ENCODE results near the gene UBXN11. TPM values are rescaled to one million over a fixed set of nuclear protein-coding genes. Genes with fewer than 3 reads are reported as not detected.
A peak's percentile ranks its signal among the peaks of the same experiment; 100 is the strongest.
"Not testable (repeated sequence)": the region's sequence is repeated elsewhere in the genome, so short reads cannot be mapped to it uniquely, and the experiment has no call there.

The UBXN11 gene
- total and polyA plus RNA-seq, 2 donors: 3.5 to 12.2 TPM

- 70% methylated on average over 10 of the region's 10 CpGs for WGBS
- no peak overlapping the region for H3K4me3 ChIP-seq (ENCODE audit: low read depth, low read length)
- no peaks in the 10 kb centered on the region for H3K4me1 ChIP-seq (ENCODE audit: insufficient read depth)
- DNase-seq (ENCODE audit: extremely low spot score): no peak
- H3K27ac ChIP-seq (ENCODE audit: low read depth): no peak overlapping the region
- no peaks in the 10 kb centered on the region for H3K36me3 ChIP-seq (ENCODE audit: insufficient read depth)
Measured at GRCh38 chr1:26346274-26347033, 40.0 kb upstream of the UBXN11 start.

- Histone ChIP-seq H3K27ac (ENCODE audit: low read depth) (no peak overlapping the region), H3K4me3 (ENCODE audit: low read depth, low read length) (no peak overlapping the region), H3K4me1 (ENCODE audit: insufficient read depth) (no peaks in the 10 kb centered on the region), H3K36me3 (ENCODE audit: insufficient read depth) (no peaks in the 10 kb centered on the region)
- 80% methylated on average over 15 of the region's 15 CpGs for WGBS
- no peak for DNase-seq (ENCODE audit: extremely low spot score)
Measured at GRCh38 chr1:26345718-26346117, 39.3 kb upstream of the UBXN11 start.

DNA sequence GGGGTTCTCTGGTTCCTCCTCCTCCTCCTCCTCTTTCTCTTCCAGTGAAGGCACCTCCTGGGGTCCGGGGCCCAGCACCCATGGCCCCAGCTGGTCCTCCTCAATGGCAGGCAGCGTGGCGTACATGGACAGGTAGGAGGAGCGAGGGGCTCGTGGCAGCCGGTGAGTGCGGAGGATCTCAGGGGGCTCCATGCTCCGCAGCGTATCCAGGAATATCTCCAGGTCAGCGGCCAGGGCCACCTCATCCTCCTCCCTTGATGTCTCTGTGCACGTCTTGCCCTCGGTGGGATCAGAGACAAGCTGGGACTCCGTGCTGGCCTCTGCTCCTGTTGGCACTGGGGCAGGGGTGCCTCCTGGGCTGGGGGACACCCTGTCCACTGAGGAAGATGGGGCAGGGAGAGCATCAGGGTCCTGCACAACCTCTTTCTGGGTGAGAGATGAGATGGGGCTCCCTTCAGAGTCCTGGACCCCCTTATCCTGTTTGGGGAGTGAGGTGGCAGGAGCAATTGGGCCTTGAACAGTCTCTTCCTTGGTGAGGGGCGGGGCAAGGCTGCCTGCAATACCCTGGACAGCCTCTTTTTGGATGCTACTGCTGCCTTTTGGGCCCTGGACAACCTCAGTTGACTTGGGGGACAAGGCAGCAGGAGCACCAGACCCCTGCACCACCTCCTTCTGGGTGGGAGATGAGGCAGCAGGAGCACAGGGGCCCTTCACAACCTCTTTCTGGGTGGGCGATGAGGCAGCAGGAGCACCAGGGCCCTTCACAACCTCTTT, 37.9 kb upstream of the UBXN11 start:
- no peaks in the 10 kb centered on the region for H3K4me1 ChIP-seq (ENCODE audit: insufficient read depth)
- H3K4me3 ChIP-seq (ENCODE audit: low read depth, low read length): no peak overlapping the region
- 85% methylated on average over 15 of the region's 15 CpGs for WGBS
- no peak overlapping the region for H3K27ac ChIP-seq (ENCODE audit: low read depth)
- H3K36me3 ChIP-seq (ENCODE audit: insufficient read depth): no peaks in the 10 kb centered on the region
- DNase-seq (ENCODE audit: extremely low spot score): no peak

- 65% methylated on average over 4 of the region's 4 CpGs for WGBS
- Histone ChIP-seq H3K4me1 (ENCODE audit: insufficient read depth) (no peaks in the 10 kb centered on the region), H3K4me3 (ENCODE audit: low read depth, low read length) (no peak overlapping the region), H3K27ac (ENCODE audit: low read depth) (no peak overlapping the region), H3K36me3 (ENCODE audit: insufficient read depth) (no peaks in the 10 kb centered on the region)
- no peak for DNase-seq (ENCODE audit: extremely low spot score)
Measured at GRCh38 chr1:26340047-26340481, 33.6 kb upstream of the UBXN11 start.

DNA sequence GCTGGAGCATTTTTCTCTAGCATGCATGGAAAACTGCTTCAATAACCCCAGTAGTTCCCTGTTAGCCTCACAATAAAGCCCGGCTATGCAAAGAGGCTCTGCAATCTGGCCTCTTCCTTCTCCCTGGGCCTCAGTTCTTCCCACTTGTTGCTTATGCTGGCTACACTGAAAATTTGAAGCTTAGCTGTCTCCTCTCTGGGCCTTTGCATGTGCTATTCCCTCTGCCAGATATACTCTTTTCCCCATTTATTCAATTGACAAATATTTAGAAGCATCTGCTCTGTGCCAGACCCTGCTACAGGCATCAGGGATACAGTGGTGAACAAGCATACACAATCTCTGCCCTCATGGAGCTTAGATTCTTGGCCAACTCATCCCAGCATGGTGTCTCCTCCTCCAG, 32.2 kb upstream of the UBXN11 start:
- no peak overlapping the region for H3K27ac ChIP-seq (ENCODE audit: low read depth)
- no peaks in the 10 kb centered on the region for H3K36me3 ChIP-seq (ENCODE audit: insufficient read depth)
- DNase-seq (ENCODE audit: extremely low spot score): no peak
- no peak overlapping the region for H3K4me3 ChIP-seq (ENCODE audit: low read depth, low read length)
- 66% methylated on average over 1 of the region's 1 CpG for WGBS
- H3K4me1 ChIP-seq (ENCODE audit: insufficient read depth): no peaks in the 10 kb centered on the region

DNA sequence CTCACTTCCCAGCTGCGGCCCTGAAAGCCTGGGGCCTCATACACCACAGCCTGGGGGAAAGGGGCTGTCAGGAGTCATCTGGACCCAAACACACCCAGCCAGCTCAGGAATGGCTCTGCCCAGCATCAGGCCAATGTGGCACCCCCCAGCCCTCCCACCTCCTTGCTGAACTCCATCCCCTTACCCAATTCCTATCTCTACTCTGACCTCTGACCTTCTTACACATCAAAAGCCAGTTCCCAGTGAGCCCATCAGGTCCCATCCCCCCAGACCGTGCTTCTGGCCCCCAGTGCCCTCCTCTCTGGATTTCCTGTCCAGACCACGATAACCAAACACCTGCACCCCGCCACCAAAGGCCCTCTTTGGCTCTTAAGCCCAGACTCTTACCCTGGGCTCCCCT, 31.2 kb upstream of the UBXN11 start:
- WGBS: 66% methylated on average over 4 of the region's 4 CpGs
- Histone ChIP-seq H3K36me3 (ENCODE audit: insufficient read depth) (no peaks in the 10 kb centered on the region), H3K4me3 (ENCODE audit: low read depth, low read length) (no peak overlapping the region), H3K4me1 (ENCODE audit: insufficient read depth) (no peaks in the 10 kb centered on the region), H3K27ac (ENCODE audit: low read depth) (no peak overlapping the region)
- DNase-seq (ENCODE audit: extremely low spot score): no peak

DNA sequence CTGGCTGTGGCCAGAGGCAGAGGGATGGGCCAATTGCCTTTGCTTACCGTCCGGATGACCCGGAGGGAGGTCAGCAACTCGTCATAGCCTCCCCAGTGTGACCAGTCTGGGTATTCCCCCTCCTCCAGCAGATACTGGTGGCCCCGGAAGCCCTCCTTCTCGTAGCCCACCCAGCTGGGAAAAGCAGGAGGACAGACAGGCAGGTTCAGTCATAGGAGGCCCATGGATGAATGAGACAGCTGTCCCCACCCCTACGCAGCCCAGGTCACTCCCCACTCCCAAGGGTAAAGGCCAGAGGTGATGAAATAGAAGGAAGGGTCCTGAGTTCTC, 30.7 kb upstream of the UBXN11 start:
- Histone ChIP-seq H3K36me3 (ENCODE audit: insufficient read depth) (no peaks in the 10 kb centered on the region), H3K27ac (ENCODE audit: low read depth) (no peak overlapping the region), H3K4me3 (ENCODE audit: low read depth, low read length) (no peak overlapping the region), H3K4me1 (ENCODE audit: insufficient read depth) (no peaks in the 10 kb centered on the region)
- WGBS: 87% methylated on average over 7 of the region's 7 CpGs
- DNase-seq (ENCODE audit: extremely low spot score): no peak

DNA sequence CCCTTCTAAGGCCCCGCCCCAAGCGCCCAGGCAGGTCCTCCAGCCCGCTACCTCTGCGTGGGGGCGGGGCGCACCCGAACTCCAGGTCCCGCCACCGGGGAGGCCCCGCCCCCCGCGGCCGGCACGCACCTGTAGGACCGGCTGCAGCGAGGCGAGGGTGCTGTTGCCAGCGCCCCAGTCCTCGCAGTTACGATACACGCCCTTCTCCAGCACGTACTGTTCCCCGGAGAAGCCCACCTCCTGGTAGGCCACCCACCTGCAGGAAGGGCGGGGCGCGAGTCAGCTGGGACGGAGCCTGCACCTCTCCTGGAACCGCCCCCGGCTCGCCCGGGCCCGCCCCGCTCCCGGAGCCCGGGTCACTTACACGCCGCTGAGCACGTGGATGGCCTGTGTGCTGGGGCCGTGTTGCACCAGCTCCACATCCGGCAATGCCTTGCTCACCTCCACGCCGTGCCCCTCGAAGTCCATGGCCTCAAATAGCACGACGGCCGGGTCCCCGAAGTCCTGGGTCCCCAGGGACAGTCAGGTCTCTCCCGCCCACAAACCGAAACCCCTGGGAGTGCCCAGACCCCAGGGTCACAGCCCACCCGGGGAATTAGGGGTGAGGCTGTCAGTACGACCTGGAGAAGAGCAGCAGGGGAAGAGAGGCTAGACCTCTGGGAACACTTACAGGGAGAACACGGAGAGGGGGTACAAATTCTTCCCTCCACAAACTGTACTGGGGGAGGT, 30.2 kb upstream of the UBXN11 start:
- WGBS: 11% methylated on average over 52 of the region's 52 CpGs
- DNase-seq (ENCODE audit: extremely low spot score): no peak

DNA sequence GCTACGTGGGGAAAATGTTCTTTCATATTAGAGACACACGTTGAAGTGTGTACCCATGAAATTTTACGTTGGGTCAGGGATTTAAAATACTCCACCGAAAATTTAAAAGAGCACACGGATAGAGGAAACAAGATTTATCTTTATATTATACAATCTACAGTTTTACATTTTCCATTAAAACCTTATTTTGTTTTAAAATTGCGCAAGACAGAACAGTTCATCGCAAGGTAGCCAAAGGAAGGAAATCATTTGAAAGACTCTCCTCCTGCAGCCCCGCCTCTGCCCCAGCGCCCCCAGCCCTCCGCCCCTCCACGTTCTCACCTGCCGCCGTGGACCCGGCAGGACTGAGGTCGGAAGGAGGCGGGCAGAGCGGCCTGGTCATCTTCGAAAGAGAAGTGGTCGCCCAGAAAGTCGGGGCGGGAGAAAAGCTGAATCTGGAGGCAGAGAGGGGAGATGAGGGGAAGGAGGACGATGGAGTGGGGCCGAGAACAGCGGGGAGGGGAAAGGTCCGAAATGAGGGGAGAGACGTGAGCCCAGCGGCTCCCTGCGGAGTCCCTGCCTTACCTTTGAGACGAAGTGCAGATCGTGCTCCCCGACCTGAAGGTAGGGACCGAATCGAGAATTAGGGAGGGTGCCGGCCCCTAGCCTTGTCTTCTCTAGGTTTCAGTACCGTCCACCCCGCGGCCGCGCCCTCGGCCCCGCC, 29.5 kb upstream of the UBXN11 start:
- no peak for DNase-seq (ENCODE audit: extremely low spot score)
- Histone ChIP-seq H3K4me1 (ENCODE audit: insufficient read depth) (no peaks in the 10 kb centered on the region), H3K4me3 (ENCODE audit: low read depth, low read length) (peak overlapping the region; percentile 41), H3K36me3 (ENCODE audit: insufficient read depth) (no peaks in the 10 kb centered on the region), H3K27ac (ENCODE audit: low read depth) (no peak overlapping the region)
- 2% methylated on average over 41 of the region's 41 CpGs for WGBS

More for the DNA sequence above, 30.2 kb upstream of the UBXN11 start:
- no peak overlapping the region for H3K27ac ChIP-seq (ENCODE audit: low read depth)
- H3K36me3 ChIP-seq (ENCODE audit: insufficient read depth): no peaks in the 10 kb centered on the region
- H3K4me3 ChIP-seq (ENCODE audit: low read depth, low read length): peak overlapping the region; percentile 41
- no peaks in the 10 kb centered on the region for H3K4me1 ChIP-seq (ENCODE audit: insufficient read depth)

DNA sequence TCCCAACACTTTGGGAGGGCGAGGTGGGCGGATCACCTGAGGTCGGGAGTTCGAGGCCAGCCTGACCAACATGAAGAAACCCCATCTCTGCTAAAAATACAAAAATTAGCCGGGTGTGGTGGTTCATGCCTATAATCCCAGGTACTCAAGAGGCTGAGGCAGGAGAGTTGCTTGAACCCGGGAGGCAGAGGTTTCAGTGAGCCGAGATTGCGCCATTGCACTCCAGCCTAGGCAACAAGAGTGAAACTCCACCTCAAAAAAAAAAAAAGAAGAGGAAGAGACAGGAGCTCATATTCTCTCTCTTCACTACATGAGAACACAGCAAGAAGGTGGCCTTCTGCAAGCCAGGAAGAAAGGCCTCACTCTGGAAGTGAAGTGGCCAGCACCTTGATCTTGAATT, 26.9 kb upstream of the UBXN11 start:
- not testable (repeated sequence) for H3K36me3 ChIP-seq (ENCODE audit: insufficient read depth); H3K4me1 ChIP-seq (ENCODE audit: insufficient read depth); H3K4me3 ChIP-seq (ENCODE audit: low read depth, low read length); DNase-seq (ENCODE audit: extremely low spot score); H3K27ac ChIP-seq (ENCODE audit: low read depth)
- 92% methylated on average over 8 of the region's 8 CpGs for WGBS

- 75% methylated on average over 5 of the region's 5 CpGs for WGBS
- no peak overlapping the region for H3K4me3 ChIP-seq (ENCODE audit: low read depth, low read length)
- no peaks in the 10 kb centered on the region for H3K4me1 ChIP-seq (ENCODE audit: insufficient read depth)
- H3K36me3 ChIP-seq (ENCODE audit: insufficient read depth): no peaks in the 10 kb centered on the region
- no peak overlapping the region for H3K27ac ChIP-seq (ENCODE audit: low read depth)
- DNase-seq (ENCODE audit: extremely low spot score): no peak
Measured at GRCh38 chr1:26330276-26330675, 23.8 kb upstream of the UBXN11 start.

DNA sequence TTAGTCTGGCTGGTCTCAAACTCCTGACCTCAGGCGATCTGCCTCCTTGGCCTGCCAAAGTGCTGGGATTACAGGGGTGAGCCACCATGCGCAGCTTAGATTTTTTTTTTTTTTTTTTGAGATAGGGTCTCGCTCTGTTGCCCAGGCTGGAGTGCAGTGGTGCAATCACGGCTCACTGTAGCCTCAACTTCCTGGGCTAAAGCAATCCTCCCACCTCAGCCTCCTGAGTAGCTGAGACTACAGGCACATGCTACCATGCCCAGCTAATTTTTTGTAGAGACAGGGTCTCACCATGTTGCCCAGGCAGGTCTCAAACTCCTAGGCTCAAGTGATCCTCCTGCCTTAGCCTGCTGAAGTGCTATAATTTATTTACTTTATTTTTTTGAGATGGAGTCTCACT, 22.9 kb upstream of the UBXN11 start:
- H3K27ac ChIP-seq (ENCODE audit: low read depth): not testable (repeated sequence)
- WGBS: 92% methylated on average over 4 of the region's 4 CpGs

GRCh38 chr1:26328597-26328996, 22.2 kb upstream of the UBXN11 start:
- Histone ChIP-seq H3K4me3 (ENCODE audit: low read depth, low read length) (no peak overlapping the region), H3K27ac (ENCODE audit: low read depth) (no peak overlapping the region), H3K36me3 (ENCODE audit: insufficient read depth) (no peaks in the 10 kb centered on the region), H3K4me1 (ENCODE audit: insufficient read depth) (no peaks in the 10 kb centered on the region)
- 71% methylated on average over 8 of the region's 8 CpGs for WGBS
- DNase-seq (ENCODE audit: extremely low spot score): no peak

More for the DNA sequence above, 22.9 kb upstream of the UBXN11 start:
- H3K4me3 ChIP-seq (ENCODE audit: low read depth, low read length); H3K36me3 ChIP-seq (ENCODE audit: insufficient read depth); DNase-seq (ENCODE audit: extremely low spot score); H3K4me1 ChIP-seq (ENCODE audit: insufficient read depth): not testable (repeated sequence)

Data from urinary bladder (tissue), 4 donors.